Endodermal cell (in vitro differentiated cells): ENCODE measurements around the gene PKD2L1. TPM values are rescaled to one million over a fixed set of nuclear protein-coding genes. Genes with fewer than 3 reads are reported as not detected.
"Not testable (repeated sequence)": the region's sequence is repeated elsewhere in the genome, so short reads cannot be mapped to it uniquely, and the experiment has no call there.

Source experiments
- DNase-seq: peaks from one replicate; pipeline ENCODE4 v3.0.0-alpha.2; 2017
- H3K27ac ChIP-seq: 2 replicates; pipeline ENCODE4 v1.5.1; 2013; ENCODE audit warnings: mild to moderate bottlenecking, low read depth, low read length, moderate library complexity
- H3K27me3 ChIP-seq: 2 replicates; pipeline ENCODE4 v1.6.1; 2013; ENCODE audit warnings: mild to moderate bottlenecking, low read length, moderate library complexity; ENCODE audit not compliant: insufficient read depth, control insufficient read depth, poor library complexity, severe bottlenecking
- H3K36me3 ChIP-seq: 2 replicates; pipeline ENCODE4 v1.7.0; 2013; ENCODE audit warnings: mild to moderate bottlenecking, low read length, moderate library complexity; ENCODE audit not compliant: control insufficient read depth, insufficient read depth
- H3K4me1 ChIP-seq: one replicate; pipeline ENCODE4 v1.7.0; 2013; ENCODE audit warnings: low read length; ENCODE audit not compliant: control insufficient read depth, insufficient read depth
- H3K4me3 ChIP-seq: 2 replicates; pipeline ENCODE4 v1.5.1; 2013; ENCODE audit warnings: mild to moderate bottlenecking, low read length, moderate library complexity
- H3K9ac ChIP-seq: 2 replicates; pipeline ENCODE4 v1.6.1; 2013; ENCODE audit warnings: mild to moderate bottlenecking, low read length, moderate library complexity; ENCODE audit not compliant: poor library complexity, severe bottlenecking; ENCODE audit errors: extremely low read depth
- H3K9me3 ChIP-seq: 2 replicates; pipeline ENCODE4 v1.6.1; 2013; ENCODE audit warnings: mild to moderate bottlenecking, low read length, moderate library complexity; ENCODE audit not compliant: control insufficient read depth
- H3K27ac Mint-ChIP-seq: 2 replicates; pipeline ENCODE4 v1.8.0; 2020; ENCODE audit warnings: mixed read lengths
- H3K27me3 Mint-ChIP-seq: 2 replicates; pipeline ENCODE4 v1.8.0; 2021; ENCODE audit warnings: mild to moderate bottlenecking, mixed read lengths; ENCODE audit not compliant: insufficient read depth
- H3K36me3 Mint-ChIP-seq: 2 replicates; pipeline ENCODE4 v1.8.0; 2020; ENCODE audit warnings: low read depth, mixed read lengths
- H3K4me1 Mint-ChIP-seq: 2 replicates; pipeline ENCODE4 v1.8.0; 2020; ENCODE audit warnings: mixed read lengths
- H3K4me3 Mint-ChIP-seq: 2 replicates; pipeline ENCODE4 v1.8.0; 2020; ENCODE audit warnings: mild to moderate bottlenecking, moderate library complexity, mixed read lengths
- H3K9me3 Mint-ChIP-seq: 2 replicates; pipeline ENCODE4 v1.8.0; 2020; ENCODE audit warnings: mild to moderate bottlenecking, mixed read lengths
- CTCF ChIP-seq: fragments of 200-600 bp; sonication (generic); conservative IDR thresholded peaks from 2 replicates; pipeline ENCODE4 v1.5.0; 2021; ENCODE audit warnings: antibody characterized with exemption, mild to moderate bottlenecking
- WGBS, 2 experiments: methylation state at CpG; one replicate each; pipeline versions ENCODE4 v1.1.5 to v1.1.7; 2013; ENCODE audit warnings: missing lambda C conversion rate in 2 of 2, mixed read lengths in 1 of 2; ENCODE audit not compliant: insufficient coverage in 1 of 2, insufficient read length in 1 of 2; 5-methylcytosine and 5-hydroxymethylcytosine counted together
- long read RNA-seq, 4 experiments: library from polyadenylated mRNA in 2 of 4; library from RNA in 1 of 4; library from capped mRNA in 1 of 4; stranded (forward) in 3 of 4; unstranded in 1 of 4; transcript quantifications; one replicate each; pipeline ENCODE4 v2.0.0, GENCODE V29; 2020 to 2021; ENCODE audit warnings: inconsistent platforms in 1 of 4
- polyA plus RNA-seq, 2 experiments: library from polyadenylated mRNA; stranded (reverse); fragments of 50-300 nt; gene quantifications; one replicate each; pipeline ENCODE4 v1.2.3, GENCODE V29; 2013
- total RNA-seq, 2 donors: library from RNA; stranded (reverse); fragmentation: NEBNext Ultra II Directional in 1 of 2; extraction: Animal tissue kit (Norgen Biotek cat#: 25700) in 1 of 2; gene quantifications; 2 replicates in 1 of 2; 3 replicates in 1 of 2; pipeline ENCODE4 v1.2.1, GENCODE V29; 2021

PKD2L1 gene
- total RNA-seq, result not detected
- polyA plus RNA-seq (2013, experiment 1 of 2), result 0.11 TPM
- 0.58 TPM for polyA plus RNA-seq (2013, experiment 2 of 2)
- long read RNA-seq, experiment 1, result 0 reads
- long read RNA-seq, experiment 2, partial matches to known transcripts, result 0 of 1 reads
- long read RNA-seq, experiment 2, other reads (novel, unspliced or antisense), result 1 of 1 reads
- long read RNA-seq, experiment 3, result 0 reads
- long read RNA-seq, experiment 4, result 0 reads

- H3K36me3 ChIP-seq, result no peaks in the 10 kb centered on the region
- 70% methylated on average over 5 of the region's 5 CpGs; no CpG with 5 or more reads in 1 of the 2 experiments for WGBS, 2 experiments
- H3K4me3 ChIP-seq, result no peak within 1 kb of the TSS
- H3K4me3 Mint-ChIP-seq, result no peak within 1 kb of the TSS
- no peaks in the 10 kb centered on the region for H3K36me3 Mint-ChIP-seq
- H3K4me1 Mint-ChIP-seq, result no peaks in the 10 kb centered on the region
- no peaks in the 10 kb centered on the region for H3K4me1 ChIP-seq
- H3K9me3 Mint-ChIP-seq, result no peaks in the 10 kb centered on the region
- H3K27me3 ChIP-seq, result peaks cover 83% of the 10 kb centered on the region
- H3K27me3 Mint-ChIP-seq, result peaks cover 64% of the 10 kb centered on the region
- H3K9me3 ChIP-seq, result no peaks in the 10 kb centered on the region
- H3K27ac Mint-ChIP-seq, result no peak within 1 kb of the TSS
- DNase-seq, result no peak
- no peak for TF ChIP-seq CTCF
- no peak within 1 kb of the TSS for H3K27ac ChIP-seq
- no peak within 1 kb of the TSS for H3K9ac ChIP-seq
Observed at GRCh38 chr10:100330079-100330478, at the start of gene PKD2L1. Gene PKD2L1, minus strand, starts transcription at chr10:100330228. Its CDS starts 125 bp downstream, at chr10:100330103.

- peaks cover 32% of the 10 kb centered on the region for H3K36me3 Mint-ChIP-seq
- H3K9me3 Mint-ChIP-seq, result peaks cover 23% of the 10 kb centered on the region
- no peaks in the 10 kb centered on the region for H3K4me1 ChIP-seq
- H3K27me3 ChIP-seq, result no peaks in the 10 kb centered on the region
- no peak overlapping the region for H3K4me3 Mint-ChIP-seq
- WGBS, 2 experiments, result 97 to 100% methylated on average over 1 to 5 of the region's 5 CpGs
- H3K9me3 ChIP-seq, result peaks cover 4% of the 10 kb centered on the region
- no peak overlapping the region for H3K4me3 ChIP-seq
- no peak overlapping the region for H3K27ac Mint-ChIP-seq
- H3K9ac ChIP-seq, result no peak overlapping the region
- H3K27ac ChIP-seq, result no peak overlapping the region
- H3K36me3 ChIP-seq, result peaks cover 16% of the 10 kb centered on the region
- no peaks in the 10 kb centered on the region for H3K27me3 Mint-ChIP-seq
- H3K4me1 Mint-ChIP-seq, result peaks cover 19% of the 10 kb centered on the region
- DNase-seq, result no peak
- no peak for TF ChIP-seq CTCF
Observed at GRCh38 chr10:100377830-100378229, 47.8 kb upstream of the PKD2L1 start.

GRCh38 chr10:100376656-100377055 is 46.6 kb upstream of the PKD2L1 start:
- 94 to 96% methylated on average over 5 to 6 of the region's 6 CpGs for WGBS, 2 experiments

GRCh38 chr10:100374677-100375353 is 44.8 kb upstream of the PKD2L1 start:
- H3K36me3 Mint-ChIP-seq, H3K27me3 Mint-ChIP-seq, H3K27me3 ChIP-seq, H3K4me3 Mint-ChIP-seq, H3K9me3 Mint-ChIP-seq, H3K36me3 ChIP-seq, H3K9me3 ChIP-seq, H3K27ac Mint-ChIP-seq: not testable (repeated sequence)
- Histone ChIP-seq H3K27ac (peak overlapping the region; percentile 97), H3K4me3 (peak overlapping the region; percentile 89), H3K4me1 (peaks cover 12% of the 10 kb centered on the region), H3K9ac (peak overlapping the region; percentile 95)
- DNase-seq, result peak; percentile 51
- 56 to 87% methylated on average over 7 of the region's 7 CpGs for WGBS, 2 experiments
- H3K4me1 Mint-ChIP-seq, result peaks cover 20% of the 10 kb centered on the region

More at GRCh38 chr10:100376656-100377055, 46.6 kb upstream of the PKD2L1 start:
- not testable (repeated sequence) for H3K27ac Mint-ChIP-seq, H3K4me1 Mint-ChIP-seq, H3K9ac ChIP-seq, H3K4me3 ChIP-seq, DNase-seq, H3K27me3 Mint-ChIP-seq, H3K4me1 ChIP-seq, H3K27ac ChIP-seq, H3K9me3 ChIP-seq, H3K36me3 ChIP-seq, H3K27me3 ChIP-seq
- Mint-ChIP-seq H3K9me3 (peaks cover 13% of the 10 kb centered on the region), H3K4me3 (peak overlapping the region; percentile 16), H3K36me3 (peaks cover 20% of the 10 kb centered on the region)
